GM19023 (cell line): ENCODE results near the gene ZC3HAV1.
"Not testable (repeated sequence)": the region's sequence is repeated elsewhere in the genome, so short reads cannot be mapped to it uniquely, and the experiment has no call there.

Source experiments
- ATAC-seq: cut with Tn5 transposase; IDR thresholded peaks from one replicate; pipeline ENCODE4 v1.9.1; 2021; ENCODE audit warnings: mild to moderate bottlenecking, moderate library complexity; ENCODE audit not compliant: unreplicated experiment

ZC3HAV1 gene

DNA sequence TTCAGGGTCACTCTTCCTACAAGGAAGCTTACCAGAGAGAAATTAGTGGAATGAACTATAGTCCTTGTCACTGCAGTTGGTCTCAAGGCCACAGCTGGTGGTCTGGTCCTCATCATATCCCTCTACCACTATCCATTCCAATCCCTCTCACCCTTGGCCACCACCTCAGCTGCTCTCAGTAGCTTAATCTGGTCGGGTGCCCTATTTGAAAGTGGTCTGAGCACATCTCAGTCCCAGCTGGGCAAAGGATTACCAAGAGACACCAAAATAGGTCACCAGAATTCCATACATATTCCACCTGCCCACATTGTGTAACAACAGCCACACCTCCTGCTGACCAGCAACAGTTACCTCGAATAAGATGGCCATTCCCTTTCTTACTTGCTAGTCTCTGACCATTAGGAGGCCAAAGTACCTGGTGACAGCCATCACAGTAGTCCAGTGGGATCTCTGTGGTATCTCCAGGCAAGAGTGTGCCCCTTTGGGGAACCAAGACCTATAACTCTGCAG is 3.3 kb upstream of the ZC3HAV1 start:
- ATAC-seq: no peak

DNA sequence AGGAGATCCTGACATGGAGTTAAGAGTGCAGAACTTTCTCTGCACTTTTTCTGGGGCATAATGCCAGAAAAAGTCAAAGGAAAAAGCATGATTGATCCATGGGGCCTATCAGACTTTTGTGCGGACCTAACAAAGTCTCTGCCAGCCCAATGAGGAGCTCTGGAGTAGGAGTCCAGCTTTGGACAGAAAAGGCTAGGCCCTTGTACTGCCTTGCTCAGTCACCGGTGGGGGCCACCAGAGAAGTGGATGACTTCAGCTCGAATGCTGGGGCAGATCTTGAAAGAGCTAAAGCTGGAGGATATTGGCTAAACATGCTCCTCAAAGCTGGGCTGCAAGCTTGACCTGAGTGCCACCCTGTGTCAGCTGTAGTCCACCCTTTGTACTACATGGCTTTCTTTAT is 2.8 kb upstream of the ZC3HAV1 start:
- ATAC-seq: no peak

DNA sequence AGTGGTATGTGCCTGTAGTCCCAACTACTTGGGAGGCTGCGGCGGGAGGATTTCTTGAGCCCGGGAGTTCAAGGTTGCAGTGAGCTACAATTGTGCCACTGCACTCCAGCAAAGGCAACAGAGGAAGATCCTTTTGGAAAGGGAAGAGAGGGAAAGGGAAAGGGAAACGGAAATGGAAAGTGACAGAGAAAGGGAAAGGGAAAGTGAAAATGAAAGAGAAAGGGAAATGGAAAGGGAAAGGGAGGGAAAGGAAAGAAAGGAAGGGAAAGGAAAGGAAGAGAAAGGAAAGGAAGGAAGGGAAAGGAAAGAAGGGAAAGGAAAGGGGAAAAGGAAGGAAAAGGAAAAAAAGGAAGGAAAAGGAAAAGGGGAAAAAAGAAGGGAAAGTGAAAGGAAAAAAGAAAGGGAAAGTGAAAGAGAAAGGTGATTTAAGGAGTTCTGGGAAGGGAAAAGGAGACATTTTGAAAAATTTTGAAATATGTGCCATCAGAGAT is 2.3 kb upstream of the ZC3HAV1 start:
- no peak for ATAC-seq

DNA sequence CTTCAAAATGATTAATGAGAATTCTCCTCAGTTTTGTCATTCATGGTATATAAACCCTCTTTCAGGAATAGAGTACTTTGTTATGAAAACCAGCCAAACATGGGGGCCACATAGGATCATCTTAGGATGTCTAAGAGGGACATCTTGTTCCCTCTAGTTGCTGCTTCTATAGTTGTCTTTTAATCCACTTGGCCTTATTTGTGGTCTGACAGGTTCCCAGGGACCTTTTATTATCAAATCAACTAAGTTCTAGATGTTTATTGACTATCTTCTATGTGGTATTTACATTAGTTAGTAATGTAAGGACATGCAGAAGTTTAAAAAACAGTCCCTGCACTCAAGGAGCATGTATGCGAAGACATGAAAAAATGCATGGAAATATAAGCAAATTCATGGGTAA is 1.6 kb upstream of the ZC3HAV1 start:
- no peak for ATAC-seq

DNA sequence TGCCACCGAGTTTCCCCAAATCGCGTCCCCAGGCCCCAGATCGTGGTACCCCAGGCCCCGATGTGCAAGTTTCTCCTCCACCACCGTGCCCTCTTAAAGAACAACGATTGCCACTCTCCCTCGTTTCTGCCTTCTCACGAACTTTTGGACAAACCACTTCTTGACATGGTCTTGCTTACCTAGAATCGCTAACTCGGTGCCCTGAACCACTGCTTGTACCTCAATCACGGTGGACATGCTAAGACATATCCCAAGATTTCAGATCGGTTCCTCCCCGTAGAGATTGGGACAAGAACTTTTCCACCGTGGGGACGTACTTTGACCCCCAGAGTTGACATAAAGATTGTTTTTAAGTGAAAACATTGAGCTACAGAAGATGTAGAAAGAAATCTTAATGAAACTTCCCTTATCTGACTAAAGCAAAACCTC is 477 bp upstream of the ZC3HAV1 start:
- ATAC-seq: peak; percentile 10

DNA sequence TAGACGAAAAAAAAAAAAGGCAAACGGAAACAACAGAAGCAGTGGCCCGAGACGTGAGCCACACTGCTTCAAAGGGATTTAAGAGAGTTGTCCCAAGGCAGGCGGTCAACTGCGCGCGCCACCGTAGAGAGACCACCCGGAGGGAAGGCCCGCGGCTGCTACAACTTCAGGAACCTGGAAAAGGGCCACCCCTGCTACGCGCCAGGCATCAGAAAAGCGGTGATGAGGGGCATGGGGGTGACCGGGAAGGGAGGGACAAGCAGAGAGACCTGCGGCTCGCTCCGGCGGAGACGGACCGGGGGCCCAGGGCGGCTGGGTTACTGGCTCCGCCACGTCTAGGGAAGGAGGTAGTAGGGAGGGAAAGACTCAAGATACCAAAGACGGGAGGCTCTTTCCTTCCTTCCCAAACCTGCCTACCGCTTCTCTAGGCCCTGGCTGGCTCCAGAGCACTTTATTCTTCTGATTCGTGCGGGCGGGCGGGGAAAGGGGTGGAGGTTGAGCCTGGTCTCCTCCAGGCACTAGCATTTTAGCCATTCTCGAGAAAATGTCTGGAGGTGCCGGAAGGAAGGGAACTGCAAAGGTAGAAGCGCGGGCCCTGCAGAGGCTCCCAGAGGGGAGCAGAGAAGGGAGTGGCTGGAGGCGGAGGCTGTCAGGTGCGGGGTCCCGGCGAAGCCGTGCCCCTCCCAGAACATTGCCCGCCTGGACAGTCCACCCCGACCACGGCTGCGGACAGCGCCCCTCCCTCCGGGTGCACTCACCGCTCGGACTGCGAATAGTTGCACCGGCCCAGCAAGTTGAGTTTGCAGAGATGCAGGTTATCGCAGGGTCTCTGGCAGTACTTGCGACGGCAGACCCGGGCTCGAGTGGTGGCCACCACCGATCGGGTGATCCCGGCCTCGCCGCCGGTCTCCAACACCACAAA is 993 bp downstream of the ZC3HAV1 start:
- peak; percentile 8 for ATAC-seq

DNA sequence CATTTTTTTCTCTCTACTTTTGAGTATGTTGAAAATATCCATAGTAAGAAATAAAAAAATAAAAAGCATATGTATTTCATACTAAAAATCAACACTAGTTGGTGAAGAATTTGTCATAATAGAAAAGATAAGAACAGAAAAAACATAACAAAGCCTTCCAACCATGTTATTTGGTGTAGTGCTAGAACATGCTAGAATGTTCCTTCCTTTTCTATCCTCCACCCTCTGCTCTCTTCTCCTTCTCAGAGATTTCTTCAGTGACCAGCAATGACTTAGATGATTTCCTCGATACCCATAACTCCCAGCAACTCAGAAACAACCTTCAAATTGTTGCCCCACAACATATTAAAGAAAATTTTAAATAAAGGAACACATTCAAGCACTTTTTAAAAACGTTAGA is 2.6 kb downstream of the ZC3HAV1 start:
- no peak for ATAC-seq

DNA sequence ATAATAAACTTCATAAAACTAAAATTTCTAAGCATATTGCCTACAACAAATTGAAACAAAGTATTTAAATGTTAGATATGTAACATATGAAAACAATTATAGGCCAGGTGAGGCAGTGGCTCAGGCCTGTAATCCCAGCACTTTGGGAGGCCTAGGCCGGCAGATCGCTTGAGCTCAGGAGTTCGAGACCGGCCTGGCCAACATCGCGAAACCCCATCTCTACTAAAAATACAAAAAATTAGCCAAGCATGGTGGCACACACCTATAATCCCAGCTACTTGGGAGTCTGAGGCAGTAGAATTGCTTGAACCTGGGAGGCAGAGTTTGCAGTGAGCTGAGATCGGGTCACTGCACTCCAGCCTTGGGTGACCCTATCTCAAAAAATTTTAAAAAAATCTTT is 3.3 kb downstream of the ZC3HAV1 start:
- not testable (repeated sequence) for ATAC-seq

DNA sequence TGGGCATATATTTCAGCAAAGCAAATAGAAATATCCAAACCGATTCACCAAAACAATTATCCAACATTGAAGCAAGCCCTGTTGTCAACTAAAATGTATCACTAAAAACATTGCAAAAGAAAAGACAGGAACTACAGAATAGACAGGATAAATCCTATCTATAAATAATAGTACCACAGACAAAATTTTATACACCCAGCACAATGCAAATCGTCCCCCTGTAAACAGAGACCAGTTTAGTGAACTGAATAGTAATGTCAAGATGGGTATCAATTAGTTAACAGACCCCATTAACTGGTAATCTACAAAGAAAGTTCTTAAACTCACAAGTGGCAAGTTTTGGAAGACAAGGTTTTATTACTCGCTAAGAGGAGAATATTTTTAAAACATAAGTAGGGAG is 4.0 kb downstream of the ZC3HAV1 start:
- no peak for ATAC-seq

DNA sequence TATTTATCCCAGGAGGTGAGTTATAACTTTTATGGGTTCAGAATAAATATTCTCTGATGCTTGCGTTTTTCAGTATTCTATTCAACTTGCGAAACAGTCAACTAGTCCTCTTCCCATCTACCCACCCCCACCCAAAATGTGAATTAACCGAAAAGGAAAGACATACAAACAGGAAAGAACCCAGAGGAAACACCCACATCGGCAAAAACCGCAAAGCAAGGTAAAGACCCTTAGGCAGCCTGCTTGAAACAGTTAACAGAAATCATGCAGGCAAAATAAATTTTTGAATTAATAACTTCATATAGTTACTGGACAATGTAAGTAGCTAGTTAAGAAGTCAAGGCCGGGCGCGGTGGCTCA is 5.4 kb downstream of the ZC3HAV1 start:
- ATAC-seq: no peak

DNA sequence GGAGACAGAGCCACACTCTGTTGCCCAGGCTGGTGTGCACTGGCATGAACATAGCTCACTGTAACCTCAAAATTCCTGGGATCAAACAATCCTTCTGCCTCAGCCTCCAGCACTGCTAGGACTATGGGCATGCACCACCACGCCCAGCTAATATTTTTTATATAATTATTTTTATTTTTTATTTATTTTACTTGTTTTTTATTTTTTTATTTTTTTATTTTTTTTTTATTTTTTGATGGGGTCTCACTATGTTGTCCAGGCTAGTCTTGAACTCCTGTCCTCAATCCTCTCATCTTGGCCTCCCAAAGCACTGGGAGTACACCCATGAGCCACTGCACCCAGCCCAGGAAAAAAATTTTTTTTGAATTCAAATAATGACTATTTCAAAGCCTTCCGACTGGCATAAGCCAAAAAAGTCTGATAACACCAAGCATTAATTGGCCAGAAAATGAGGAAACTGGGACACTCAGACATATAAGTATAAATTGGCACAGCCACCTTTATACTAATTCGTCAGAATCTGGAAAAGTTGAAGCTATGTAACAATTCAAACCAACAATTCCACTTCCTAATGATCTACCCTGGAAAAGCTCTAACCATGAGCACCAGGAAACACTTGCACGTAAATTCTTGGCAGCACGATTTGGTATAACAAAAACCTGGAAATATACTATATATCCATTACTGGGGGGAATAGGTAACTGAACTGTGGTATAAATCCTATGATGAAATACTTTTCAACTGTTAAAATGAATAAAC is 6.3 kb downstream of the ZC3HAV1 start:
- ATAC-seq: no peak

DNA sequence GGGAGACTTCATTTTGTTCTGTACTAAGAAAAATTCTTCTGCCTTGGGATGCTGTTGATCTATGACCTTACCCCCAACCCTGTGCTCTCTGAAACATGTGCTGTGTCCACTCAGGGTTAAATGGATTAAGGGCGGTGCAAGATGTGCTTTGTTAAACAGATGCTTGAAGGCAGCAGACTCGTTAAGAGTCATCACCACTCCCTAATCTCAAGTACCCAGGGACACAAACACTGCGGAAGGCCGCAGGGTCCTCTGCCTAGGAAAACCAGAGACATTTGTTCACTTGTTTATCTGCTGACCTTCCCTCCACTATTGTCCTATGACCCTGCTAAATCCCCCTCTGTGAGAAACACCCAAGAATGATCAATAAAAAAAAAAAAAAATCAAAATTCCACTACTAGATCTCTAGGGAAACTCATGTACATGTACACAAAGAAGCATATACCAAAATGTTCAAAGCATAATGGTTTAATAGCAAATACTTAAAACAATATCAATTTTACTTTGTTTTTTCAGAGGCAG is 7.8 kb downstream of the ZC3HAV1 start:
- not testable (repeated sequence) for ATAC-seq

DNA sequence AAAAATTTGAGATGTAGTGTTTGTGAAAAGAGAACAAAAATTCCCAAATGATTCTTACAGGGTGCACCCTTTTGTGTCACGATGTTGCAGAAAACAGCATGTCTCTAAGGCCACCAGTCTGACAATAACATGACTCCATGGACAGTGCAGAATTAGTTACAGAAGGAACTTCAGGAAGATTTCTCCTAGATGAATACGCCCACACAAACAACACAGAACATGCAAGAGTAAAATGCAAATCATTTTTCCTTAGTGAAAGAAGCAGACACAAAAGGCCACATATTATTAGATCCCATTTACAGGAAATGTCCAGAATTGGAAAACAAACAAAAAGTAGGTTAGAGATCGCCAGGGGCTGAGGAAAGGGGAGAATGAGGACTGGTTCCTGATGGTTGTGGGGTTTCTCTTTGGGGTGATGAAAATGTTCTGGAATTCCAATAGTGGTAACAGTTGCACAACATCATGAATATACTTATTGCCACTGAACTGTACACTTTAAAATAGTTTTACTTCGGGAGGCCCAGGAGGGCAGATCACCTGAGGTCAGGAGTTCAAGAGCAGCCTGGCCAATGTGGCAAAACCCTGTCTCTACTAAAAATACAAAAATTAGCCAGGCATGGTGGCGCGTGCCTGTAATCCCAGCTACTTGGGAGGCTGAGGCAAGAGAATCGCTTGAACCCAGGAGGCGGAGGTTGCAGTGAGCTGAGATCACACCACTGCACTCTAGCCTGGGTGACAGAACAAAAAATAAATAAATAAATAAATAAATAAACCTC is 10.2 kb downstream of the ZC3HAV1 start:
- no peak for ATAC-seq

DNA sequence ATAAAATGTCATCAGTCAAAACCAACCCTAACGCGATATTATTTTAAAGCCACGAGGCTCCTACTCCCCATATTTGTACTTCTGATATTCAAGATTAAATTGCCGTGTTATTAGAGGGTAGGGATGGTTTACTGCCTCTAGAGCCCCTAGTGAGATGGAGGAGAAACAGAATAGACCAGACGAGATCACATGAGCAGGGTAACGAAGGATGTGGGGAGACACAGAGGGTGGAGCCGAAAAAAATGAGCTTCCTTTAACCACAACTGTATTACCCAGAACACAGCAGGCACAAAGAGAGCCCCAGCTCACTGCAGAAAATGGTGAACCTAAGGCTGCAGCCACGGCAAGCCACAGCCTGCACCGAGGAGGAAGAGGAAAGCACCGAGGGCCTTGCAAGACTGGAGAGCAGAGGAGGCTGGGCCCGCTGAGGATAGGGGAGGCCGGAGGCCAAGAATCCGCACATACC is 14.3 kb downstream of the ZC3HAV1 start:
- ATAC-seq: peak; percentile 99

DNA sequence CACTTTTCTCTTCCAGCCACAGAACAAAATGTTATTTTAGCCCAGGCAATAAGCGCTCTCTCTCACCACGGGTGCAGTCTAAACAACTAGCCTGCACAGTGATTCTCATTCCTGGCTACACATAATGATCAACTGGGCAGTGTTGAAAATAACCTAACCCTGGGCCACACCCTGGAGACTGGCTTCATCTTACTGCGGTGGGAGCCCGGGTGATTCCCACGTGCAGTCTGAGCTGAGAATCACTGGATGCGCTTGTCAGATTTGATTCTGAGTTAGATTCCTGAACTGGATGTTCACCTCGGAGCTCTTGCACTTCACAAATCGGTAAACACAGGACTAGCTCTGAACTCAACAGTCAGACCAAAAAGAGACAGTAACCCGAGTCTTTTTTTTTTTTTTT is 14.9 kb downstream of the ZC3HAV1 start:
- ATAC-seq: peak; percentile 14

DNA sequence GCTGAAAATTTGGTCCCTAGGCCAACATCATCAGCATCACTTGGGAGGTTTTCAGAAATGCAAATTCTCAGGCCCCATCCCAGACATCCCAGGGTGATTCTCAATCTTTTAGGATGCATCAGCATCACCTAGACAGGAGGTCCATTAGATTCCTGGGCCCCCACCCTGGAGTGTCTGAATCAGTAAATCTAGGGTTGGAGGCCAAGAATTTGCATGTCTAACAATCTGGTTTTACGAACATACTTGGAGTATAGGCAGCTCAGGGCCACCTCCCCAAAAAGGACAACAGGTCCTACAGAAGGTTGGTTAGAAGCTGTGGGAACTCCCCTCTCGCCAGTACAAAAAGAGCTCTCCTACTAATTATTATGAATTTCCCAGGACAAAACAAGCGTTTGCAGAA is 15.5 kb downstream of the ZC3HAV1 start:
- no peak for ATAC-seq

DNA sequence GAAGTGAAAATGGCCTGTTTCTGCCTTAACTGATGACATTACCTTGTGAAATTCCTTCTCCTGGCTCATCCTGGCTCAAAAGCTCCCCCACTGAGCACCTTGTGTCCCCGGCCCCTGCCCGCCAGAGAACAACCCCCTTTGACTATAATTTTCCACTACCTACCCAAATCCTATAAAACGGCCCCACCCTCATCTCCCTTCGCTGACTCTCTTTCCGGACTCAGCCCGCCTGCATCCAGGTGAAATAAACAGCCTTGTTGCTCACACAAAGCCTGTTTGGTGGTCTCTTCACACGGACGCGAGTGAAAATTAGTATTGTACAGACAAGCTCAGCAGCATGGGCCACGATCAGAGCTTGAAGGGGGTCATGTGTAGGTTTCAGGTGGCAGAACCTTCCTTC is 16.0 kb downstream of the ZC3HAV1 start:
- not testable (repeated sequence) for ATAC-seq

DNA sequence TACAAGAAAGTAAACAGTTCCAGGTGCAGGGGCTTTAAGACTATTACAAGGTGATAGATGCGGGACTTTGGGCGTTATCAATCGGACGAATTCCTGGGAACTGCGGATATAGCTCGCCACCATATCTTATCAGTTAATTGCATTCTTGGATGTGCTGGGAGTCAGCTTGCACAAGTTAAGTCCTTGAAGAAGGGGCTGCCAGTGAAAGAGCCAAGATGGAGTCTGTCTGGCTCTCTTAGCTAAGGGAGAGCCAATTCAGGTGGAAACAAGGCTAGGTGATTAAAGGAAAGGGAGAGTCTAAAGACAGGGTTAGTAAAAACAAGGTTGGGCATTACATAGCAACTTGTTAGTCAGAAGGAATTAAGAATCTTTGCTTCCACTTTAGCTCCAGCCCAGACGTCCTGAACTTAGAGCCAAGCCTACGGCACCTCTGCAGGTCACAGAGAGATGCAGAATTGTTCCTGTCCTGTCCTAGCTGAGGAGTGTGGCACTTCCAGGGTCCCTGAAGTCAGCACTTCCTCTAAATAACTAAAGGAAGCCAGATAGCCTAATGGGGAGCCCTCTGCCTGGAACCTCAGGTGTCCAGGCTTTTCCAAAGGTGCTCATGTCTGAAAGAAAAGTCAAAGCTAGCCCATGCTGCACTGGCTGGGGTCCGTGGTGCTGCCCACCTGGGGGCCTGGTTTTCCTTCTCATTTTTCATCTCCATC is 17.3 kb downstream of the ZC3HAV1 start:
- no peak for ATAC-seq

DNA sequence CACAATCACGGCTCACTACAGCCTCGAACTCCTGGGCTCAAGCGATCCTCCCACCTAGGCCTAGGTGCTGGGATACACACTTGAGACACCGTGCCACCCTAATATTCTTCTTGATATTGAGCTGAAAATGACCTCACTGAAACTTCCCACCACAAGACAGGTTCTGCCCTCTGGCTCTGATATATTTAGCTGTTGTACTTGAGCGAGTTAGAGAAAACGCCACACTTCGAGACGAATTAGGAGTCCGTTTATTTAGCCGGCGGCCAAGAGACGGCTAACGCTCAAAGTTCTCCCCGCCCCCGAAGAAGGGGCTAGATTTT is 17.9 kb downstream of the ZC3HAV1 start:
- ATAC-seq: no peak

DNA sequence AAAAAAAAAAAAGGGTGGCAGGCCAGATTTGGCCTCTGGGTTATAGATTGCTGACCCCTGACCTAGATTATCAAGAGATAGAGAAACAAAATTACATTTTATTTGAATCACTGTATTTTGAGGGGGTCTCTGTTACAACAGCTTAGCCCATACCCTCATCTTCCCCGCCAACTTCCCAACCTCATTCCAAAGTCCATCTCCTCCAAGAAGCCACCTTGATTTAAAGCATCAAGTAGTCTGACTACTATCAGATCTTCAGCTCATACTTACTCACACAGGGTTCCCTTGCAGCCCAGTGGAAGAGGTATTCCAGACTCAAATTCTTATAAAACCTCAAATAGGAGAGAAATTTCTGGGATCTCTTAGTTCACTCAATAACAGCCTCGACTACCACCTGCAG is 20.4 kb downstream of the ZC3HAV1 start:
- no peak for ATAC-seq
